Activated CD8-positive, alpha-beta T cell treated with anti-CD3 and anti-CD28 coated beads, Interleukin-2, amount 10 ng/mL, durations not matched to agents 7 days and 5 days (primary cell): Measurements from ENCODE around the gene ADAMTSL3. TPM values are rescaled to one million over a fixed set of nuclear protein-coding genes. Genes with fewer than 3 reads are reported as not detected.

Source experiments
- ATAC-seq: fragments of 150-1000 bp; cut with Tn5 transposase; one replicate; pipeline ENCODE4 v1.10.0; 2021; ENCODE audit warnings: moderate library complexity
- CTCF ChIA-PET: fragments of 350-600 bp; sonication (Branson Sonifier 250); formaldehyde crosslinking; loops from one replicate; lab custom pipeline; 2021; ENCODE audit warnings: antibody characterized with exemption; lab: Charles Lee
- POLR2A ChIA-PET: fragments of 350-600 bp; sonication (Branson Sonifier 250); formaldehyde crosslinking; loops from one replicate; lab custom pipeline; 2021; ENCODE audit warnings: antibody characterized with exemption; lab: Charles Lee
- DNase-seq: peaks from one replicate; pipeline ENCODE4 v3.0.0-alpha.2; 2020
- H3K27ac Mint-ChIP-seq: one replicate; pipeline ENCODE4 v1.8.0; 2021; ENCODE audit warnings: mild to moderate bottlenecking, mixed read lengths
- H3K27me3 Mint-ChIP-seq: one replicate; pipeline ENCODE4 v1.8.0; 2021; ENCODE audit warnings: low read depth, mixed read lengths
- H3K36me3 Mint-ChIP-seq: one replicate; pipeline ENCODE4 v1.8.0; 2021; ENCODE audit warnings: low read depth, mixed read lengths
- H3K4me1 Mint-ChIP-seq: one replicate; pipeline ENCODE4 v1.8.0; 2021; ENCODE audit warnings: low read depth, mixed read lengths
- H3K4me3 Mint-ChIP-seq: one replicate; pipeline ENCODE4 v1.8.0; 2021; ENCODE audit warnings: mild to moderate bottlenecking, mixed read lengths
- H3K9me3 Mint-ChIP-seq: one replicate; pipeline ENCODE4 v1.8.0; 2022; ENCODE audit warnings: mixed read lengths; ENCODE audit not compliant: insufficient read depth
- total RNA-seq, 2 experiments: library from RNA; stranded (reverse); gene quantifications; one replicate each; pipeline ENCODE4 v1.2.3, GENCODE V29; 2021

ADAMTSL3 gene
- total RNA-seq, 2 experiments from 2014 or later = not detected

- no peak for ATAC-seq
- no peaks in the 10 kb centered on the region for H3K27me3 Mint-ChIP-seq
- ChIA-PET CTCF (no interaction called here), POLR2A (no interaction called here)
- no peaks in the 10 kb centered on the region for H3K36me3 Mint-ChIP-seq
- H3K4me3 Mint-ChIP-seq = no peak overlapping the region
- no peak for DNase-seq
- H3K9me3 Mint-ChIP-seq = no peaks in the 10 kb centered on the region
- H3K27ac Mint-ChIP-seq = no peak overlapping the region
- H3K4me1 Mint-ChIP-seq = no peaks in the 10 kb centered on the region
Observed at GRCh38 chr15:83709811-83710210, 55.9 kb downstream of the ADAMTSL3 start.

- no peak overlapping the region for H3K27ac Mint-ChIP-seq
- CTCF ChIA-PET = no interaction called here
- no peaks in the 10 kb centered on the region for H3K9me3 Mint-ChIP-seq
- H3K27me3 Mint-ChIP-seq = no peaks in the 10 kb centered on the region
- no peak overlapping the region for H3K4me3 Mint-ChIP-seq
- ATAC-seq = no peak
- POLR2A ChIA-PET = no interaction called here
- H3K36me3 Mint-ChIP-seq = no peaks in the 10 kb centered on the region
- DNase-seq = no peak
- H3K4me1 Mint-ChIP-seq = no peaks in the 10 kb centered on the region
Observed at GRCh38 chr15:83710452-83710851, 56.5 kb downstream of the ADAMTSL3 start.

GRCh38 chr15:83711236-83711635 lies 57.3 kb downstream of the ADAMTSL3 start:
- DNase-seq (no peak), ATAC-seq (no peak)
- Mint-ChIP-seq H3K4me1 (no peaks in the 10 kb centered on the region), H3K27me3 (no peaks in the 10 kb centered on the region), H3K36me3 (no peaks in the 10 kb centered on the region), H3K9me3 (no peaks in the 10 kb centered on the region), H3K4me3 (no peak overlapping the region), H3K27ac (no peak overlapping the region)
- POLR2A ChIA-PET = no interaction called here
- CTCF ChIA-PET = no interaction called here

- H3K27me3 Mint-ChIP-seq = no peaks in the 10 kb centered on the region
- no peaks in the 10 kb centered on the region for H3K36me3 Mint-ChIP-seq
- no peak overlapping the region for H3K4me3 Mint-ChIP-seq
- H3K9me3 Mint-ChIP-seq = no peaks in the 10 kb centered on the region
- POLR2A ChIA-PET = no interaction called here
- no peak overlapping the region for H3K27ac Mint-ChIP-seq
- CTCF ChIA-PET = no interaction called here
- H3K4me1 Mint-ChIP-seq = no peaks in the 10 kb centered on the region
- ATAC-seq = no peak
- no peak for DNase-seq
Observed at GRCh38 chr15:83713242-83713641, 59.3 kb downstream of the ADAMTSL3 start.

- CTCF ChIA-PET = no interaction called here
- ATAC-seq (no peak), DNase-seq (no peak)
- no peak overlapping the region for H3K4me3 Mint-ChIP-seq
- no peaks in the 10 kb centered on the region for H3K27me3 Mint-ChIP-seq
- H3K27ac Mint-ChIP-seq = no peak overlapping the region
- POLR2A ChIA-PET = no interaction called here
- H3K9me3 Mint-ChIP-seq = no peaks in the 10 kb centered on the region
- no peaks in the 10 kb centered on the region for H3K4me1 Mint-ChIP-seq
- no peaks in the 10 kb centered on the region for H3K36me3 Mint-ChIP-seq
Observed at GRCh38 chr15:83714939-83715628, 61.2 kb downstream of the ADAMTSL3 start.

- no peak overlapping the region for H3K4me3 Mint-ChIP-seq
- no peak for DNase-seq
Observed at GRCh38 chr15:83716605-83717004, 62.7 kb downstream of the ADAMTSL3 start.

GRCh38 chr15:83717010-83717409 lies 63.1 kb downstream of the ADAMTSL3 start:
- no peak overlapping the region for H3K4me3 Mint-ChIP-seq
- POLR2A ChIA-PET = no interaction called here
- H3K9me3 Mint-ChIP-seq = no peaks in the 10 kb centered on the region
- H3K27ac Mint-ChIP-seq = no peak overlapping the region
- ATAC-seq (no peak), DNase-seq (no peak)
- H3K27me3 Mint-ChIP-seq = no peaks in the 10 kb centered on the region
- H3K4me1 Mint-ChIP-seq = no peaks in the 10 kb centered on the region
- H3K36me3 Mint-ChIP-seq = no peaks in the 10 kb centered on the region
- CTCF ChIA-PET = no interaction called here

More at GRCh38 chr15:83716605-83717004, 62.7 kb downstream of the ADAMTSL3 start:
- no peaks in the 10 kb centered on the region for H3K9me3 Mint-ChIP-seq
- ChIA-PET CTCF (no interaction called here), POLR2A (no interaction called here)
- no peak for ATAC-seq
- no peak overlapping the region for H3K27ac Mint-ChIP-seq
- H3K27me3 Mint-ChIP-seq = no peaks in the 10 kb centered on the region
- no peaks in the 10 kb centered on the region for H3K36me3 Mint-ChIP-seq
- H3K4me1 Mint-ChIP-seq = no peaks in the 10 kb centered on the region

- Mint-ChIP-seq H3K4me3 (no peak overlapping the region), H3K4me1 (no peaks in the 10 kb centered on the region), H3K27me3 (no peaks in the 10 kb centered on the region), H3K36me3 (no peaks in the 10 kb centered on the region), H3K27ac (no peak overlapping the region), H3K9me3 (no peaks in the 10 kb centered on the region)
- ChIA-PET CTCF (interaction anchor here (1.3 kb wide), 1 partner anchor 315 kb away, joined by 3 read pairs; no protein-coding TSS in a partner anchor), POLR2A (no interaction called here)
- no peak for ATAC-seq
- no peak for DNase-seq
Observed at GRCh38 chr15:83720468-83720867, 66.5 kb downstream of the ADAMTSL3 start.

- Mint-ChIP-seq H3K27me3 (no peaks in the 10 kb centered on the region), H3K4me3 (no peak overlapping the region), H3K9me3 (no peaks in the 10 kb centered on the region), H3K4me1 (no peaks in the 10 kb centered on the region), H3K27ac (no peak overlapping the region), H3K36me3 (no peaks in the 10 kb centered on the region)
- ATAC-seq = no peak
- no peak for DNase-seq
- ChIA-PET POLR2A (no interaction called here), CTCF (interaction anchor here (1.3 kb wide), 1 partner anchor 314 kb away, joined by 3 read pairs; no protein-coding TSS in a partner anchor)
Observed at GRCh38 chr15:83721031-83721430, 67.1 kb downstream of the ADAMTSL3 start.

- Mint-ChIP-seq H3K4me3 (no peak overlapping the region), H3K9me3 (no peaks in the 10 kb centered on the region), H3K4me1 (no peaks in the 10 kb centered on the region), H3K27ac (no peak overlapping the region), H3K36me3 (no peaks in the 10 kb centered on the region), H3K27me3 (no peaks in the 10 kb centered on the region)
- no peak for ATAC-seq
- ChIA-PET POLR2A (no interaction called here), CTCF (no interaction called here)
- DNase-seq = no peak
Observed at GRCh38 chr15:83721981-83722380, 68.1 kb downstream of the ADAMTSL3 start.

GRCh38 chr15:83723216-83723615 lies 69.3 kb downstream of the ADAMTSL3 start:
- ChIA-PET POLR2A (no interaction called here), CTCF (no interaction called here)
- Mint-ChIP-seq H3K27ac (no peak overlapping the region), H3K36me3 (no peaks in the 10 kb centered on the region), H3K4me1 (no peaks in the 10 kb centered on the region), H3K9me3 (no peaks in the 10 kb centered on the region), H3K27me3 (no peaks in the 10 kb centered on the region), H3K4me3 (no peak overlapping the region)
- DNase-seq (no peak), ATAC-seq (no peak)

- DNase-seq = no peak
Observed at GRCh38 chr15:83732196-83732595, 78.3 kb downstream of the ADAMTSL3 start.

GRCh38 chr15:83732770-83733169 lies 78.8 kb downstream of the ADAMTSL3 start:
- H3K4me1 Mint-ChIP-seq = no peaks in the 10 kb centered on the region
- CTCF ChIA-PET = no interaction called here
- H3K36me3 Mint-ChIP-seq = no peaks in the 10 kb centered on the region
- POLR2A ChIA-PET = no interaction called here
- H3K9me3 Mint-ChIP-seq = no peaks in the 10 kb centered on the region
- no peaks in the 10 kb centered on the region for H3K27me3 Mint-ChIP-seq
- ATAC-seq = no peak
- H3K4me3 Mint-ChIP-seq = no peak overlapping the region
- no peak for DNase-seq
- H3K27ac Mint-ChIP-seq = no peak overlapping the region

More at GRCh38 chr15:83732196-83732595, 78.3 kb downstream of the ADAMTSL3 start:
- ATAC-seq = no peak
- H3K36me3 Mint-ChIP-seq = no peaks in the 10 kb centered on the region
- H3K9me3 Mint-ChIP-seq = no peaks in the 10 kb centered on the region
- H3K4me1 Mint-ChIP-seq = no peaks in the 10 kb centered on the region
- H3K27ac Mint-ChIP-seq = no peak overlapping the region
- no peak overlapping the region for H3K4me3 Mint-ChIP-seq
- POLR2A ChIA-PET = no interaction called here
- no peaks in the 10 kb centered on the region for H3K27me3 Mint-ChIP-seq
- CTCF ChIA-PET = no interaction called here
